K562 (cell line): ENCODE data around the gene CLCF1. TPM values are rescaled to one million over a fixed set of nuclear protein-coding genes. Genes with fewer than 3 reads are reported as not detected.
"Not testable (repeated sequence)": the region's sequence is repeated elsewhere in the genome, so short reads cannot be mapped to it uniquely, and the experiment has no call there.

Experiments used
- AFF1 ChIP-seq, 2 experiments: fragments of 450-650 bp; IDR thresholded peaks; 2 replicates each; pipeline ENCODE4 v1.6.1; 2018; ENCODE audit warnings: mild to moderate bottlenecking in 2 of 2, low read depth in 1 of 2; ENCODE audit not compliant: partially characterized antibody in 2 of 2
- CXXC5 ChIP-seq: fragments of 250-450 bp; sonication (Bioruptor Pico); IDR thresholded peaks from 2 replicates; pipeline ENCODE4 v1.8.0; 2022; ENCODE audit warnings: inconsistent platforms, mild to moderate bottlenecking, moderate library complexity
- DMBX1 ChIP-seq: fragments of 250-450 bp; sonication (Bioruptor Pico); IDR thresholded peaks from 2 replicates; pipeline ENCODE4 v1.8.0; 2022; ENCODE audit warnings: inconsistent platforms, mild to moderate bottlenecking, moderate library complexity, borderline replicate concordance
- ETV1 ChIP-seq: fragments of 450-650 bp; conservative IDR thresholded peaks from 2 replicates; pipeline ENCODE4 v1.6.1; 2016; ENCODE audit warnings: missing genetic modification characterization, control low read depth, low read depth, missing compliant biosample characterization
- FOXK2 ChIP-seq, 2 experiments: fragments of 450-650 bp; IDR thresholded peaks in 1 of 2; conservative IDR thresholded peaks in 1 of 2; 2 replicates each; pipeline ENCODE4 v1.6.1; 2016; ENCODE audit warnings: low read depth in 2 of 2, mild to moderate bottlenecking in 1 of 2
- MEF2D ChIP-seq: conservative IDR thresholded peaks from 2 replicates; pipeline ENCODE4 v1.6.1; 2016; ENCODE audit warnings: low read depth, missing genetic modification characterization, missing compliant biosample characterization
- NR2C1 ChIP-seq, 2 experiments: fragments of 450-650 bp; IDR thresholded peaks; 2 replicates each; pipeline ENCODE4 v1.6.1; 2017; ENCODE audit warnings: mild to moderate bottlenecking in 2 of 2, antibody characterized with exemption in 1 of 2, inconsistent platforms in 1 of 2, missing compliant biosample characterization in 1 of 2, missing genetic modification characterization in 1 of 2
- NR4A1 ChIP-seq, 2 experiments: fragments of 250-450 bp in 1 of 2; fragments of 450-650 bp in 1 of 2; sonication (Bioruptor Pico) in 1 of 2; IDR thresholded peaks; 2 replicates each; pipeline versions ENCODE4 v1.4.0 to v1.6.1; 2016 to 2020; ENCODE audit warnings: mild to moderate bottlenecking in 2 of 2, missing compliant biosample characterization in 1 of 2, missing genetic modification characterization in 1 of 2, moderate library complexity in 1 of 2
- POLR2A ChIP-seq: fragments of 450-650 bp; conservative IDR thresholded peaks from 2 replicates; pipeline ENCODE4 v1.6.1; 2016
- SMARCA4 ChIP-seq: fragments of 450-650 bp; IDR thresholded peaks from 2 replicates; pipeline ENCODE4 v1.6.1; 2016
- SP1 ChIP-seq: sonication (generic); formaldehyde crosslinking; IDR thresholded peaks from 2 replicates; pipeline ENCODE4 v1.8.1; 2022; ENCODE audit warnings: mild to moderate bottlenecking, missing genetic modification reagents
- SUPT5H ChIP-seq: fragments of 450-650 bp; IDR thresholded peaks from 2 replicates; pipeline ENCODE4 v1.6.1; 2016
- TRIM28 ChIP-seq: fragments of 450-650 bp; IDR thresholded peaks from 2 replicates; pipeline ENCODE4 v1.6.1; 2017
- ZBTB2 ChIP-seq: fragments of 450-650 bp; IDR thresholded peaks from 2 replicates; pipeline ENCODE4 v1.6.1; 2016; ENCODE audit warnings: antibody characterized with exemption
- ZBTB7A ChIP-seq: IDR thresholded peaks from 2 replicates; pipeline ENCODE4 v1.6.1; 2011; ENCODE audit warnings: low read depth, mild to moderate bottlenecking, low read length, moderate library complexity, borderline replicate concordance; ENCODE audit not compliant: control insufficient read depth
- polyA plus RNA-seq, 8 experiments: library from polyadenylated mRNA; depleted of rRNA in 4 of 8; stranded (reverse) in 5 of 8; unstranded in 3 of 8; fragments of >200 nt; fragmentation: Nextera tagmentation in 2 of 8; fragmentation: Illumina TruSeq in 1 of 8; extraction: Ambion mirVana in 2 of 8; extraction: Trizol in 1 of 8; gene quantifications; 2 replicates each; pipeline versions ENCODE4 v1.2.1 to v1.2.3, GENCODE V29; 2011 to 2014; ENCODE audit warnings: inconsistent platforms in 1 of 8, missing spikeins in 1 of 8
- total RNA-seq, 7 experiments: library from RNA; depleted of rRNA in 6 of 7; stranded (reverse); fragments of >200 nt in 6 of 7; fragmentation: Illumina TruSeq in 2 of 7; extraction: Trizol in 2 of 7; gene quantifications; 2 replicates each; pipeline versions ENCODE4 v1.2.1 to v1.2.3, GENCODE V29; 2011 to 2021; ENCODE audit warnings: low replicate concordance in 1 of 7
- TF ChIP-seq, protein P1 (sequence below): fragments of 250-450 bp; sonication (Bioruptor Pico); IDR thresholded peaks from 2 replicates; pipeline ENCODE4 v1.8.0; 2022; ENCODE audit warnings: moderate library complexity, mild to moderate bottlenecking, inconsistent platforms
- TF ChIP-seq, protein P2 (sequence below): sonication (generic); formaldehyde crosslinking; IDR thresholded peaks from 2 replicates; pipeline ENCODE4 v1.8.1; 2023; ENCODE audit warnings: mild to moderate bottlenecking, missing genetic modification reagents

The CLCF1 gene
- total and polyA plus RNA-seq, 9 of the 15 experiments (the other 6 are each of a cell fraction or from before 2014, with no cell fraction given), result 0.49 to 5.8 (median 3.0) TPM

DNA sequence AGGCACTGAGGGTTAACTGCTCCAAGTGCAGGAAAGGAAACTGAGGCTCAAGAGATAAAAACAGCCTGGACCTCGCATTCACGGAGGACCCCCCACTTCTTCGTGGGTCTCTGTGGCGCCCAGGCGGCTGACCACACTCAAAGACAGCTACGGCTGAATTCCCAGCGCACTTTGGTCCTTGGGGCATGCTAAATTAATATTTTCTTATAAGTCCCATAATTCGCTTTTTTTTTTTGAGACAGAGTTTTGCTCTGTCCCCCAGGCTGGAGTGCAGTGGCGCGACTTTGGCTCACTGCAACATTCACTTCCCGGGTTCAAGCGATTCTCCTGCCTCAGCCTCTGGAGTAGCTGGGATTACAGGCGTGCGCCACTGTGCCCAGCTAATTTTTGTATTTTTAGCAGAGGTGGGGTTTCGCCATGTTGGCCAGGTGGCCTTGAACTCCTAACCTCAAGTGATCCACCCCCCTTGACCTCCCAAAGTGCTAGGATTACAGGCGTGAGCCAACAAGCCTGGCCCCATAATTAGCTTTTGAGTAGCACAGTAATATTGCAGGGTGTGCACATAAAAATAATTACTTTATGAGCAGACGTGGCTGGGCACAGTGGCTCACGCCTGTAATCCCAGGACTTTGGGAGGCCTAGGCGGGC, 28.9 kb upstream of the CLCF1 start (continued):
- TF ChIP-seq AFF1 (IDR thresholded peaks at IDR 0.05; ENCODE audit: low read depth in 1 of 2, partially characterized antibody in 2 of 2) (peak; percentile 48 to 57), FOXK2 (conservative IDR thresholded peaks at IDR 0.05 in 1 of 2, IDR thresholded peaks at IDR 0.05 in 1 of 2; ENCODE audit: low read depth in 2 of 2) (peak in 1 of 2 experiments; percentile 3; a peak in 1 of 4 replicates), ZBTB7A (peak; percentile 66), POLR2A (peak; percentile 7; the same call in 1 of the 2 replicates), NR2C1 (IDR thresholded peaks at IDR 0.05) (peak; percentile 27; the same call in 1 of the 2 replicates), NR2C1 (tag; IDR thresholded peaks at IDR 0.05) (0 out of 2 replicates have a peak, but pooled peaks have one; percentile 37), DMBX1 (peak; percentile 61; the same call in 1 of the 2 replicates), SMARCA4 (peak; percentile 8; the same call in 1 of the 2 replicates), TRIM28 (0 out of 2 replicates have a peak, but pooled peaks have one; percentile 31), NR4A1 (tag; IDR thresholded peaks at IDR 0.05) (peak; percentile 23; the same call in 1 of the 2 replicates), CXXC5 (peak; percentile 16; the same call in 1 of the 2 replicates), ETV1 (tag) (peak; percentile 78; the same call in 1 of the 2 replicates), MEF2D (tag) (0 out of 2 replicates have a peak, but pooled peaks have one; percentile 15), ZBTB2 (peak; percentile 35; the same call in 1 of the 2 replicates), SUPT5H (0 out of 2 replicates have a peak, but pooled peaks have one; percentile 86), SP1 (CRISPR knock-in tag) (peak; percentile 29; the same call in 1 of the 2 replicates)
- TF ChIP-seq, protein P1, sequence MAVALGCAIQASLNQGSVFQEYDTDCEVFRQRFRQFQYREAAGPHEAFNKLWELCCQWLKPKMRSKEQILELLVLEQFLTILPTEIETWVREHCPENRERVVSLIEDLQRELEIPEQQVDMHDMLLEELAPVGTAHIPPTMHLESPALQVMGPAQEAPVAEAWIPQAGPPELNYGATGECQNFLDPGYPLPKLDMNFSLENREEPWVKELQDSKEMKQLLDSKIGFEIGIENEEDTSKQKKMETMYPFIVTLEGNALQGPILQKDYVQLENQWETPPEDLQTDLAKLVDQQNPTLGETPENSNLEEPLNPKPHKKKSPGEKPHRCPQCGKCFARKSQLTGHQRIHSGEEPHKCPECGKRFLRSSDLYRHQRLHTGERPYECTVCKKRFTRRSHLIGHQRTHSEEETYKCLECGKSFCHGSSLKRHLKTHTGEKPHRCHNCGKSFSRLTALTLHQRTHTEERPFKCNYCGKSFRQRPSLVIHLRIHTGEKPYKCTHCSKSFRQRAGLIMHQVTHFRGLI (CRISPR knock-in tag), result 0 out of 2 replicates have a peak, but pooled peaks have one; percentile 63
- TF ChIP-seq NR4A1 (CRISPR knock-in tag; IDR thresholded peaks at IDR 0.05), result not testable (repeated sequence)
- TF ChIP-seq, protein P2, sequence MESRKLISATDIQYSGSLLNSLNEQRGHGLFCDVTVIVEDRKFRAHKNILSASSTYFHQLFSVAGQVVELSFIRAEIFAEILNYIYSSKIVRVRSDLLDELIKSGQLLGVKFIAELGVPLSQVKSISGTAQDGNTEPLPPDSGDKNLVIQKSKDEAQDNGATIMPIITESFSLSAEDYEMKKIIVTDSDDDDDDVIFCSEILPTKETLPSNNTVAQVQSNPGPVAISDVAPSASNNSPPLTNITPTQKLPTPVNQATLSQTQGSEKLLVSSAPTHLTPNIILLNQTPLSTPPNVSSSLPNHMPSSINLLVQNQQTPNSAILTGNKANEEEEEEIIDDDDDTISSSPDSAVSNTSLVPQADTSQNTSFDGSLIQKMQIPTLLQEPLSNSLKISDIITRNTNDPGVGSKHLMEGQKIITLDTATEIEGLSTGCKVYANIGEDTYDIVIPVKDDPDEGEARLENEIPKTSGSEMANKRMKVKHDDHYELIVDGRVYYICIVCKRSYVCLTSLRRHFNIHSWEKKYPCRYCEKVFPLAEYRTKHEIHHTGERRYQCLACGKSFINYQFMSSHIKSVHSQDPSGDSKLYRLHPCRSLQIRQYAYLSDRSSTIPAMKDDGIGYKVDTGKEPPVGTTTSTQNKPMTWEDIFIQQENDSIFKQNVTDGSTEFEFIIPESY (CRISPR knock-in tag), result peak; percentile 88
